ENCODE measurements around the gene ZDHHC6.

- TF ChIP-seq CTCF (IDR thresholded peaks at IDR 0.05) = no peak
- TF ChIP-seq POLR2A (IDR thresholded peaks at IDR 0.05) = no peak
These were observed 57.4 kb downstream of the ZDHHC6 start for GRCh38 chr10:112389271-112389822.

All from testis (tissue), 2 donors.